Liver (tissue), 9 donors: ENCODE data around the gene SON. TPM values are rescaled to one million over a fixed set of nuclear protein-coding genes. Genes with fewer than 3 reads are reported as not detected.

Experiments used
- DNase-seq: peaks from one replicate; pipeline ENCODE4 v3.0.0-alpha.2; 2017; ENCODE audit warnings: low spot score
- H3K27ac ChIP-seq, 2 donors: one replicate each; pipeline ENCODE4 v1.7.0; 2013; ENCODE audit warnings: inconsistent platforms in 2 of 2, low read length in 2 of 2, control low read depth in 1 of 2, low read depth in 1 of 2, mild to moderate bottlenecking in 1 of 2
- H3K27me3 ChIP-seq, 4 donors: one replicate each; pipeline versions ENCODE4 v1.6.1 to v1.7.0; 2013; ENCODE audit warnings: low read length in 3 of 4, inconsistent platforms in 1 of 4, mild to moderate bottlenecking in 1 of 4, moderate library complexity in 1 of 4; ENCODE audit not compliant: control insufficient read depth in 4 of 4, insufficient read depth in 4 of 4
- H3K36me3 ChIP-seq, 4 donors: one replicate each; pipeline versions ENCODE4 v1.6.1 to v1.7.0; 2013; ENCODE audit warnings: low read length in 3 of 4, mild to moderate bottlenecking in 3 of 4, low read depth in 1 of 4, moderate library complexity in 1 of 4; ENCODE audit not compliant: control insufficient read depth in 4 of 4, insufficient read depth in 3 of 4
- H3K4me1 ChIP-seq, 4 donors: one replicate each; pipeline versions ENCODE4 v1.6.1 to v1.7.0; 2013; ENCODE audit warnings: low read length in 3 of 4, mild to moderate bottlenecking in 3 of 4, moderate library complexity in 1 of 4; ENCODE audit not compliant: control insufficient read depth in 4 of 4, insufficient read depth in 4 of 4
- H3K4me3 ChIP-seq, 3 donors: one replicate each; pipeline versions ENCODE4 v1.6.1 to v1.7.0; 2013; ENCODE audit warnings: low read length in 3 of 3, control low read depth in 1 of 3, low read depth in 1 of 3, mild to moderate bottlenecking in 1 of 3
- H3K9ac ChIP-seq, 2 donors: one replicate each; pipeline ENCODE4 v1.7.0; 2013; ENCODE audit warnings: low read length in 2 of 2, mild to moderate bottlenecking in 2 of 2, moderate library complexity in 2 of 2, control low read depth in 1 of 2, low read depth in 1 of 2
- H3K9me3 ChIP-seq, 4 donors: one replicate each; pipeline versions ENCODE4 v1.6.1 to v1.7.0; 2013; ENCODE audit warnings: low read length in 3 of 4; ENCODE audit not compliant: control insufficient read depth in 4 of 4
- ATF3 ChIP-seq: IDR thresholded peaks from 2 replicates; pipeline ENCODE4 v1.6.1; 2016; ENCODE audit warnings: antibody characterized with exemption
- EGR1 ChIP-seq, 2 donors: IDR thresholded peaks; 2 replicates each; pipeline ENCODE4 v1.6.1; 2016 to 2018; ENCODE audit warnings: antibody characterized with exemption in 2 of 2, low read depth in 2 of 2
- FOXA1 ChIP-seq: IDR thresholded peaks from 2 replicates; pipeline ENCODE4 v1.6.1; 2016; ENCODE audit warnings: antibody characterized with exemption
- FOXA2 ChIP-seq: IDR thresholded peaks from 2 replicates; pipeline ENCODE4 v1.6.1; 2016; ENCODE audit warnings: antibody characterized with exemption
- GABPA ChIP-seq, 2 donors: IDR thresholded peaks in 1 of 2; conservative IDR thresholded peaks in 1 of 2; 2 replicates each; pipeline ENCODE4 v1.6.1; 2016; ENCODE audit warnings: antibody characterized with exemption in 2 of 2, mild to moderate bottlenecking in 1 of 2, moderate library complexity in 1 of 2
- HNF4A ChIP-seq, 2 donors: conservative IDR thresholded peaks; 2 replicates each; pipeline ENCODE4 v1.6.1; 2016; ENCODE audit warnings: antibody characterized with exemption in 2 of 2, mild to moderate bottlenecking in 2 of 2
- HNF4G ChIP-seq: IDR thresholded peaks from 2 replicates; pipeline ENCODE4 v1.6.1; 2016; ENCODE audit warnings: antibody characterized with exemption
- JUND ChIP-seq, 2 donors: IDR thresholded peaks; 2 replicates each; pipeline ENCODE4 v1.6.1; 2016; ENCODE audit warnings: antibody characterized with exemption in 2 of 2
- NR2F2 ChIP-seq: IDR thresholded peaks from 2 replicates; pipeline ENCODE4 v1.6.1; 2016; ENCODE audit warnings: antibody characterized with exemption
- RAD21 ChIP-seq, 2 donors: IDR thresholded peaks; 2 replicates each; pipeline ENCODE4 v1.6.1; 2016; ENCODE audit warnings: antibody characterized with exemption in 2 of 2, mild to moderate bottlenecking in 2 of 2
- RXRA ChIP-seq, 2 donors: IDR thresholded peaks; 2 replicates each; pipeline ENCODE4 v1.6.1; 2017 to 2018; ENCODE audit warnings: antibody characterized with exemption in 2 of 2, mild to moderate bottlenecking in 1 of 2
- SP1 ChIP-seq: IDR thresholded peaks from 2 replicates; pipeline ENCODE4 v1.6.1; 2018; ENCODE audit warnings: antibody characterized with exemption, mild to moderate bottlenecking
- TAF1 ChIP-seq: conservative IDR thresholded peaks from 2 replicates; pipeline ENCODE4 v1.6.1; 2016; ENCODE audit warnings: antibody characterized with exemption, mild to moderate bottlenecking
- YY1 ChIP-seq: IDR thresholded peaks from 2 replicates; pipeline ENCODE4 v1.6.1; 2016; ENCODE audit warnings: antibody characterized with exemption, mild to moderate bottlenecking
- ZBTB33 ChIP-seq: IDR thresholded peaks from 2 replicates; pipeline ENCODE4 v1.6.1; 2016; ENCODE audit warnings: antibody characterized with exemption
- WGBS: extraction: QIAGEN DNeasy Blood & Tissue Kit; methylation state at CpG from one replicate; pipeline ENCODE4 v1.1.7; 2013; 5-methylcytosine and 5-hydroxymethylcytosine counted together
- polyA plus RNA-seq, 2 donors: library from polyadenylated mRNA; stranded (reverse) in 1 of 2; unstranded in 1 of 2; fragments of 200-250 nt in 1 of 2; fragments of >200 nt in 1 of 2; fragmentation: Nextera tagmentation in 1 of 2; extraction: Ambion mirVana in 1 of 2; gene quantifications; one replicate each; pipeline versions ENCODE4 v1.2.1 to v1.2.3, GENCODE V29; 2013 to 2015
- total RNA-seq, 2 donors: library from RNA; depleted of rRNA; stranded (reverse); fragments of >200 nt; gene quantifications; one replicate each; pipeline ENCODE4 v1.2.3, GENCODE V29; 2014
- TF ChIP-seq, protein P1 (sequence below): IDR thresholded peaks from 2 replicates; pipeline ENCODE4 v1.6.1; 2016; ENCODE audit warnings: antibody characterized with exemption, mild to moderate bottlenecking
- TF ChIP-seq, protein P2 (sequence below): IDR thresholded peaks from 2 replicates; pipeline ENCODE4 v1.6.1; 2016; ENCODE audit warnings: antibody characterized with exemption
- TF ChIP-seq, protein P3 (sequence below): fragments of 150-350 bp; IDR thresholded peaks from 2 replicates; pipeline ENCODE4 v1.5.1; 2017; ENCODE audit warnings: improper control_type of control experiment, low read depth, low read length; ENCODE audit not compliant: missing input control
- donor health status: healthy.
- donor health status: healthy.
- donor health status: healthy.
- donor health status: healthy.
- donor health status: healthy.

Gene SON
- total and polyA plus RNA-seq, 4 donors = 42.7 to 264 (median 157) TPM

DNA sequence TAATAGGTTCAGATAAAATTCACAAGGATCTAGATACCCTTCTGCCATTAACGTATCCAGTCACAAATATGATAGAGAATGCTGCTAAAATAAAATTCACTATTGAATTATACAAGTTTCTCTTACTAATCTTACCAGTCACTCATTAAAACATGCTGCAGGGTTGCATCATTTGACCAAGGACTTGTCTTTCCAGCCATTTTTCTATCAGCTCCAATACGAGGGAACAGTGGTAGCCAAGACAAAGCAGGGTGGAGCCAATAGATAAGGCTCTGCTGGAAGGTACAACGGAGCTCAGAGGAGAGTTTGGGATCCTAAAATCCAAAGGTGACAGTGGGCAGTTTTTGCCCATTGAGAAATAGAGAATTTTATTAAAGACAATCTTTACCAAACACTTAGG lies 41.6 kb downstream of the SON start:
- no peaks in the 10 kb centered on the region for H3K27me3 ChIP-seq
- H3K36me3 ChIP-seq = peaks cover 0 to 3% (median 0%) of the 10 kb centered on the region in 4 donors
- peaks cover 2 to 15% (median 9%) of the 10 kb centered on the region in 4 donors for H3K4me1 ChIP-seq
- no peak overlapping the region for H3K9ac ChIP-seq
- WGBS = 50% methylated on average over 3 of the region's 3 CpGs
- TF ChIP-seq HNF4G = no peak
- H3K4me3 ChIP-seq = no peak overlapping the region
- no peaks in the 10 kb centered on the region for H3K9me3 ChIP-seq
- no peak for DNase-seq
- H3K27ac ChIP-seq = no peak overlapping the region

DNA sequence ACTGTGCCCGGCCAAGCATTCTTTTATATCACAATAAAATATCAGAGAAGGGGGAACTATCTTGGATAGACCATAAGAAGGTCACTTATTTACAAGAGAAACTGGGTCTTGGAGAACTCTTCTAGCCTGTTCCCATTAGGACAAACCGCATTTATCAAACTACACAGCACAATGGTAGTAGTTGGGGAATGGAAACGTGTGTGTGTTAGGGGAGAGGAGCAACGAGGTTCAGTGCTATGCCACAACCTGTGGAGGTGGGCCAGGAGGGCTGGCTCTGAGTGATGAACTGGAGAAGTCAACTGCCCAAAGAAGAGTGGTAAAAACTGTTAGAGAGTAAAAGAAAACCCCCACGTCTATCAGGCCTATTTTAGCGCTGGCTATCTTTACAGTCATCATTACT lies 44.1 kb downstream of the SON start:
- H3K4me3 ChIP-seq = no peak overlapping the region
- no peak overlapping the region for H3K9ac ChIP-seq
- peaks cover 4 to 17% (median 10%) of the 10 kb centered on the region in 4 donors for H3K4me1 ChIP-seq
- H3K9me3 ChIP-seq = no peaks in the 10 kb centered on the region
- 85% methylated on average over 6 of the region's 6 CpGs for WGBS
- no peaks in the 10 kb centered on the region for H3K27me3 ChIP-seq
- TF ChIP-seq, protein P1, sequence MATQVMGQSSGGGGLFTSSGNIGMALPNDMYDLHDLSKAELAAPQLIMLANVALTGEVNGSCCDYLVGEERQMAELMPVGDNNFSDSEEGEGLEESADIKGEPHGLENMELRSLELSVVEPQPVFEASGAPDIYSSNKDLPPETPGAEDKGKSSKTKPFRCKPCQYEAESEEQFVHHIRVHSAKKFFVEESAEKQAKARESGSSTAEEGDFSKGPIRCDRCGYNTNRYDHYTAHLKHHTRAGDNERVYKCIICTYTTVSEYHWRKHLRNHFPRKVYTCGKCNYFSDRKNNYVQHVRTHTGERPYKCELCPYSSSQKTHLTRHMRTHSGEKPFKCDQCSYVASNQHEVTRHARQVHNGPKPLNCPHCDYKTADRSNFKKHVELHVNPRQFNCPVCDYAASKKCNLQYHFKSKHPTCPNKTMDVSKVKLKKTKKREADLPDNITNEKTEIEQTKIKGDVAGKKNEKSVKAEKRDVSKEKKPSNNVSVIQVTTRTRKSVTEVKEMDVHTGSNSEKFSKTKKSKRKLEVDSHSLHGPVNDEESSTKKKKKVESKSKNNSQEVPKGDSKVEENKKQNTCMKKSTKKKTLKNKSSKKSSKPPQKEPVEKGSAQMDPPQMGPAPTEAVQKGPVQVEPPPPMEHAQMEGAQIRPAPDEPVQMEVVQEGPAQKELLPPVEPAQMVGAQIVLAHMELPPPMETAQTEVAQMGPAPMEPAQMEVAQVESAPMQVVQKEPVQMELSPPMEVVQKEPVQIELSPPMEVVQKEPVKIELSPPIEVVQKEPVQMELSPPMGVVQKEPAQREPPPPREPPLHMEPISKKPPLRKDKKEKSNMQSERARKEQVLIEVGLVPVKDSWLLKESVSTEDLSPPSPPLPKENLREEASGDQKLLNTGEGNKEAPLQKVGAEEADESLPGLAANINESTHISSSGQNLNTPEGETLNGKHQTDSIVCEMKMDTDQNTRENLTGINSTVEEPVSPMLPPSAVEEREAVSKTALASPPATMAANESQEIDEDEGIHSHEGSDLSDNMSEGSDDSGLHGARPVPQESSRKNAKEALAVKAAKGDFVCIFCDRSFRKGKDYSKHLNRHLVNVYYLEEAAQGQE = no peak
- TF ChIP-seq RXRA (IDR thresholded peaks at IDR 0.05) (no peak), EGR1 (IDR thresholded peaks at IDR 0.05; ENCODE audit: low read depth in 2 of 2) (no peak), FOXA2 (no peak), NR2F2 (no peak), GABPA (IDR thresholded peaks at IDR 0.05 in 1 of 2, conservative IDR thresholded peaks at IDR 0.05 in 1 of 2) (no peak), ZBTB33 (no peak), HNF4A (conservative IDR thresholded peaks at IDR 0.05) (no peak), HNF4G (no peak), JUND (IDR thresholded peaks at IDR 0.05) (no peak), FOXA1 (no peak), ATF3 (no peak), TAF1 (no peak), SP1 (no peak), YY1 (no peak), RAD21 (IDR thresholded peaks at IDR 0.05) (no peak)
- TF ChIP-seq, protein P2, sequence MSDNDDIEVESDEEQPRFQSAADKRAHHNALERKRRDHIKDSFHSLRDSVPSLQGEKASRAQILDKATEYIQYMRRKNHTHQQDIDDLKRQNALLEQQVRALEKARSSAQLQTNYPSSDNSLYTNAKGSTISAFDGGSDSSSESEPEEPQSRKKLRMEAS = no peak
- TF ChIP-seq, protein P3, sequence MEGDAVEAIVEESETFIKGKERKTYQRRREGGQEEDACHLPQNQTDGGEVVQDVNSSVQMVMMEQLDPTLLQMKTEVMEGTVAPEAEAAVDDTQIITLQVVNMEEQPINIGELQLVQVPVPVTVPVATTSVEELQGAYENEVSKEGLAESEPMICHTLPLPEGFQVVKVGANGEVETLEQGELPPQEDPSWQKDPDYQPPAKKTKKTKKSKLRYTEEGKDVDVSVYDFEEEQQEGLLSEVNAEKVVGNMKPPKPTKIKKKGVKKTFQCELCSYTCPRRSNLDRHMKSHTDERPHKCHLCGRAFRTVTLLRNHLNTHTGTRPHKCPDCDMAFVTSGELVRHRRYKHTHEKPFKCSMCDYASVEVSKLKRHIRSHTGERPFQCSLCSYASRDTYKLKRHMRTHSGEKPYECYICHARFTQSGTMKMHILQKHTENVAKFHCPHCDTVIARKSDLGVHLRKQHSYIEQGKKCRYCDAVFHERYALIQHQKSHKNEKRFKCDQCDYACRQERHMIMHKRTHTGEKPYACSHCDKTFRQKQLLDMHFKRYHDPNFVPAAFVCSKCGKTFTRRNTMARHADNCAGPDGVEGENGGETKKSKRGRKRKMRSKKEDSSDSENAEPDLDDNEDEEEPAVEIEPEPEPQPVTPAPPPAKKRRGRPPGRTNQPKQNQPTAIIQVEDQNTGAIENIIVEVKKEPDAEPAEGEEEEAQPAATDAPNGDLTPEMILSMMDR = no peak
- H3K36me3 ChIP-seq = peaks cover 0 to 3% (median 0%) of the 10 kb centered on the region in 4 donors
- DNase-seq = no peak
- no peak overlapping the region for H3K27ac ChIP-seq
